Stimulated activated CD8-positive, alpha-beta memory T cell treated with anti-CD3 and anti-CD28 coated beads, Interleukin-7, amount 100 ng/mL, for 24 hours (primary cell): ENCODE measurements around the gene GPR141.

ENCODE experiments used
- DNase-seq: peaks from one replicate; pipeline ENCODE4 v3.0.0-alpha.2; 2020; ENCODE audit warnings: low read depth

GPR141 gene

GRCh38 chr7:37786741-37787569 is 103.4 kb downstream of the GPR141 start:
- no peak for DNase-seq
